ENCODE measurements around the gene HOXA11.

The HOXA11 gene

GRCh38 chr7:27191161-27191731 is 6.2 kb upstream of the HOXA11 start:
- Histone ChIP-seq H2AFZ (ENCODE audit: low read length, unreplicated experiment) (no peak overlapping the region), H3K79me2 (ENCODE audit: control insufficient read depth, insufficient read depth, low read length, unreplicated experiment) (no peaks in the 10 kb centered on the region), H3K4me3 (ENCODE audit: low read depth, low read length) (no peak overlapping the region), H3K27ac (ENCODE audit: low read depth, low read length) (no peak overlapping the region), H3K4me1 (ENCODE audit: control insufficient read depth, insufficient read depth, low read length, unreplicated experiment) (no peaks in the 10 kb centered on the region), H3K27me3 (ENCODE audit: insufficient read depth, low read length) (peaks cover 98% of the 10 kb centered on the region), H3K36me3 (ENCODE audit: insufficient read depth, low read length) (no peaks in the 10 kb centered on the region)

GRCh38 chr7:27189997-27190748 is 5.1 kb upstream of the HOXA11 start:
- Histone ChIP-seq H3K4me1 (ENCODE audit: control insufficient read depth, insufficient read depth, low read length, unreplicated experiment) (no peaks in the 10 kb centered on the region), H3K27me3 (ENCODE audit: insufficient read depth, low read length) (peaks cover 100% of the 10 kb centered on the region), H3K36me3 (ENCODE audit: insufficient read depth, low read length) (no peaks in the 10 kb centered on the region), H3K4me3 (ENCODE audit: low read depth, low read length) (no peak overlapping the region), H3K79me2 (ENCODE audit: control insufficient read depth, insufficient read depth, low read length, unreplicated experiment) (no peaks in the 10 kb centered on the region), H2AFZ (ENCODE audit: low read length, unreplicated experiment) (no peak overlapping the region), H3K27ac (ENCODE audit: low read depth, low read length) (no peak overlapping the region)

DNA sequence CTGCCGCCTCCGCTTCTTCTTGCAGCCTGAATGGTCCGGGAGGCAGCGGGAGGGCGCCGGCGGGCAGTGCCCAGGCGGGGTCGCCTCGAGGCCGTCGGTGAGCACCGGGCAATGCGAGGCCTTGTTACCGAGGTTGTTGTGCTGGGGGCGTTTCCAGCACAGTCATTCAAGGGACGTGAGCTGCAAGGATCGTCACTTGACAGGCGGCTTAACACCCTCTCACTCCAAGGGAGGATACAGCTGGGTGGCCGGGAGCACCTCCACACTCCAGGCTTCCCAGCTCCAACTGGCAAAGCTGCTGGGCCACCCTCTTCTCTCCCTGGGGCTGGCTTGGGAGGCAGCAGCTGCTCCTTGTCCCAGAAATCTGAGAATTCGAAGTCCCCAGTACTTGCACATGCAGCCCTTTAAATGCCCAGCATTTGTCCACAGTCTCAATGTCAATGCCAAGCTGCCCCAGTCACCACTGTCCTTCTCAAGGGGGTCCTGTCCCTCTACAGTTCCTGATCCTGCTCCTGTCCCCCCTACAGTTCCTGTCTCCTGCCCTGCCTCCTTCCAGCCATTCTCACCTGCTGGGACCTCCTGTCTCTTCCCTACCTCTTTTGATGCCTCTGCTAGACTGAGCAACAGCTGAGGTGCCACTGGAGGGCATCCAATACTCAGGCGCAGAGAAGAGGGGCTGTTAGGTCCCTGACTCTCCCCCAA is 4.4 kb upstream of the HOXA11 start:
- H3K27me3 ChIP-seq (ENCODE audit: insufficient read depth, low read length) = peaks cover 100% of the 10 kb centered on the region
- H3K27ac ChIP-seq (ENCODE audit: low read depth, low read length) = no peak overlapping the region
- no peak overlapping the region for H2AFZ ChIP-seq (ENCODE audit: low read length, unreplicated experiment)

GRCh38 chr7:27188386-27189294 is 3.6 kb upstream of the HOXA11 start:
- Histone ChIP-seq H2AFZ (ENCODE audit: low read length, unreplicated experiment) (no peak overlapping the region), H3K4me3 (ENCODE audit: low read depth, low read length) (no peak overlapping the region), H3K27me3 (ENCODE audit: insufficient read depth, low read length) (peaks cover 98% of the 10 kb centered on the region), H3K4me1 (ENCODE audit: control insufficient read depth, insufficient read depth, low read length, unreplicated experiment) (no peaks in the 10 kb centered on the region), H3K27ac (ENCODE audit: low read depth, low read length) (no peak overlapping the region), H3K79me2 (ENCODE audit: control insufficient read depth, insufficient read depth, low read length, unreplicated experiment) (no peaks in the 10 kb centered on the region), H3K36me3 (ENCODE audit: insufficient read depth, low read length) (no peaks in the 10 kb centered on the region)

More for the DNA sequence above, 4.4 kb upstream of the HOXA11 start:
- no peak overlapping the region for H3K4me3 ChIP-seq (ENCODE audit: low read depth, low read length)
- no peaks in the 10 kb centered on the region for H3K36me3 ChIP-seq (ENCODE audit: insufficient read depth, low read length)
- H3K79me2 ChIP-seq (ENCODE audit: control insufficient read depth, insufficient read depth, low read length, unreplicated experiment) = no peaks in the 10 kb centered on the region
- no peaks in the 10 kb centered on the region for H3K4me1 ChIP-seq (ENCODE audit: control insufficient read depth, insufficient read depth, low read length, unreplicated experiment)

GRCh38 chr7:27187475-27188385 is 2.7 kb upstream of the HOXA11 start:
- H3K36me3 ChIP-seq (ENCODE audit: insufficient read depth, low read length) = no peaks in the 10 kb centered on the region
- H3K4me1 ChIP-seq (ENCODE audit: control insufficient read depth, insufficient read depth, low read length, unreplicated experiment) = no peaks in the 10 kb centered on the region
- no peaks in the 10 kb centered on the region for H3K79me2 ChIP-seq (ENCODE audit: control insufficient read depth, insufficient read depth, low read length, unreplicated experiment)
- no peak overlapping the region for H3K4me3 ChIP-seq (ENCODE audit: low read depth, low read length)
- no peak overlapping the region for H2AFZ ChIP-seq (ENCODE audit: low read length, unreplicated experiment)
- peaks cover 98% of the 10 kb centered on the region for H3K27me3 ChIP-seq (ENCODE audit: insufficient read depth, low read length)
- H3K27ac ChIP-seq (ENCODE audit: low read depth, low read length) = no peak overlapping the region

DNA sequence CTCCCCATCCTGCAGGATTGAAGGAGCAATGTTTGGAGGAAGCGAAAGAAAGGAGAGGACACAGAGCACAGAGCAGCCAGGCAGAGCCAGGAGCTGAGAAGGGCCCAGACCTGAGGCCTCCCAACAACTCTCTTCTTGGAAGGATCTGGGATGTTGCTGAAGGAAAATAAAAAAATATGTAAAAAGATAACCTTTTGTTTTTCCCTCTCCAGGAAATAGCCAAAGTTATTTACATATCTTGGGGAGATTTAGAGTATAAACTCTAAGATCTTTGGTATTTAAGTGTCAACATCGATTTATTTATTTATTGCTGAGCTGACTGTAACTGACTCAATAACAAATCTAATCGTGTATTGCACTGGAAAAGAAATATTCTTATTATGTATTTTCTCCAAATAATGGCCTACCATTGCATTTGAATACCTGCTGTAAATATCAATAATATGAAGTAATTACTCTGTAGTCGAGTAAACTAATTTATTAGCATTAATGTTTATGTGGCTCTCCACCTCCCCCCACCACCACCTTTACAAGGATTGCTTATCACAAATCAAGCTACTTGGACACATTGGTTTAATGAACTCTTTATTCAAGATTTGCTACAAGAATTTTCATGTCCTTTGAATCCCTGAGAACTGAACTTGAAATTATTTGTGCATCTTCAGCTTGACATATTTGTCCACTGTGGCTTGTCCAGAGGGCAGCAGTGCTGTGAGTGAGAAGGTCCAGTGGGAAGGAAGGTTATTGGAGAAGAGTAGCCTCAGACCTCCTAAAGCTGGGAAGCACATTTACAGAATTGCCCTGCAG is 1.8 kb upstream of the HOXA11 start:
- H3K79me2 ChIP-seq (ENCODE audit: control insufficient read depth, insufficient read depth, low read length, unreplicated experiment) = no peaks in the 10 kb centered on the region
- peaks cover 98% of the 10 kb centered on the region for H3K27me3 ChIP-seq (ENCODE audit: insufficient read depth, low read length)
- H3K27ac ChIP-seq (ENCODE audit: low read depth, low read length) = no peak overlapping the region
- no peak overlapping the region for H2AFZ ChIP-seq (ENCODE audit: low read length, unreplicated experiment)
- H3K4me1 ChIP-seq (ENCODE audit: control insufficient read depth, insufficient read depth, low read length, unreplicated experiment) = no peaks in the 10 kb centered on the region
- no peaks in the 10 kb centered on the region for H3K36me3 ChIP-seq (ENCODE audit: insufficient read depth, low read length)
- H3K4me3 ChIP-seq (ENCODE audit: low read depth, low read length) = no peak overlapping the region

DNA sequence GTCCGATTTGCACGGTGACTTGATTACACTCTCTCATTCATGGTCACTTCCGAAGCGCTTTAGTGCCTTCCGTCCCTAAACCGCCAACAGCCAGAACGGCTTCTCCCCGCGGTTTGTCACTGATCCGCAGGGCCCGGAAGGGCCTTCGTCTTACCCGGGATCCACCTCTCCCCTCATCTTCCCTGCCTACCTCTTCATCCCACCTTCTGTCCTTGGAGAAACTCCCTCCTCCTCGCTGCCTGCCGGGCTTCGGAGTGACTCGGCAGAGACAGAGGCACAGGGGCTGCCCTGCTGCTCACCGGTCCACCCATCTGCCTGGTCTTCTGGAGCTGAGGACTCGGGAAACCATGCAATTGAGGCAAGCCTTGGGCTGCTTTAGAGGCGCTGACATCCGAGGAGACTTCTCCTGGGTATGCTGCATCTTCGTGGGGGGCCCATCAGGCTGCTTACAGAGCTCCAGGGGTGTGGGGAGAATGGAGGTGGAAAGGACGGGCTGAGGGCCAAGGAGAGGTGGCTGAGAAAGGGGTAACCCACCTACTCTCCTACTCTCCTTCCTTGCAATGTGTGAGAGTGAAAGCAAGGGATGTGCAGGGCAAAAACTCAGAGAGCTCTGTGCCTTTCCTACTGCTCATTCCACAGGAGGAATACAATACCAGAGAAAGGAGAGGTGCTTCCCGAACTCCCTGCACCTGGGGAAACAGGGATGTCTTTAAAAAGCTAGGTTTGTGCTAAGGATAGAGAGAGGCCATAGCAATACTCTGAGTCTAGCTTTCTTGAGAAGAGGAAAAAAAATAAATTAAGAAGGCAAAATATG is 1.0 kb upstream of the HOXA11 start:
- no peaks in the 10 kb centered on the region for H3K4me1 ChIP-seq (ENCODE audit: control insufficient read depth, insufficient read depth, low read length, unreplicated experiment)
- H2AFZ ChIP-seq (ENCODE audit: low read length, unreplicated experiment) = no peak overlapping the region
- H3K27ac ChIP-seq (ENCODE audit: low read depth, low read length) = no peak overlapping the region
- no peak overlapping the region for H3K4me3 ChIP-seq (ENCODE audit: low read depth, low read length)
- peaks cover 93% of the 10 kb centered on the region for H3K27me3 ChIP-seq (ENCODE audit: insufficient read depth, low read length)
- no peaks in the 10 kb centered on the region for H3K36me3 ChIP-seq (ENCODE audit: insufficient read depth, low read length)
- no peaks in the 10 kb centered on the region for H3K79me2 ChIP-seq (ENCODE audit: control insufficient read depth, insufficient read depth, low read length, unreplicated experiment)

DNA sequence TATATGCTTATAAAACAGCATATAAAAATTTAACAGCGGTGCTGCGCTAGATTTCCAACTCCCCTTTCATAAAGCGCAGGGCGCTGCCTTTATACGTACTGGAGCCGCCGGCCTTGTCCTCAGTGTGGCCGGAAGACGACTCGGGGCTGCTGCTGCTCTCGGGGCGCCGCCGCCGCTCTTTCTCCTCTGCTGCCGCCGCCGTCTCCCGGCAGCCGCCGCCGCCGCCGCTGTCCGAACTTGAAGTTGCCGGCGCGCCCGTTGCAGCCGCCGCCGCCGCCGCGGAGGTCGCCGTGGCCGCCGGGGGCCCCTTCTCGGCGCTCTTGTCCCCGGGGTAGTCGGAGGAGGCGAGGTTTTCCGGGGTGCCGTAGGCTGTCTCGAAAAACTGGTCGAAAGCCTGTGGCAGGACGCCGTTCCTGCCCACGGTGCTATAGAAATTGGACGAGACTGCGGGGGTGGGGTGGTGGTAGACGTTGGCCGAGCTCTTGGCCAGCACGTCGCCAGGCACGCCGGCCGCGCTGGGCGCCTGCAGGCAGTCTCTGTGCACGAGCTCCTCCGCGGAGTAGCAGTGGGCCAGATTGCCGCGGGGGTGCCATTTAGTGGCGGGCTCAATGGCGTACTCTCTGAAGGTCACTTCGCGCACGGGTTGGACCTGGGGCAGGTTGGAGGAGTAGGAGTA is 557 bp downstream of the HOXA11 start:
- peaks cover 2% of the 10 kb centered on the region for H3K4me1 ChIP-seq (ENCODE audit: control insufficient read depth, insufficient read depth, low read length, unreplicated experiment)
- peaks cover 90% of the 10 kb centered on the region for H3K27me3 ChIP-seq (ENCODE audit: insufficient read depth, low read length)
- H3K4me3 ChIP-seq (ENCODE audit: low read depth, low read length) = peak overlapping the region; percentile 78
- H3K79me2 ChIP-seq (ENCODE audit: control insufficient read depth, insufficient read depth, low read length, unreplicated experiment) = no peaks in the 10 kb centered on the region
- peak overlapping the region; percentile 84 for H2AFZ ChIP-seq (ENCODE audit: low read length, unreplicated experiment)
- H3K36me3 ChIP-seq (ENCODE audit: insufficient read depth, low read length) = no peaks in the 10 kb centered on the region
- no peak overlapping the region for H3K27ac ChIP-seq (ENCODE audit: low read depth, low read length)
